ENCODE data around the gene RNF7.
"Not testable (repeated sequence)": the region's sequence is repeated elsewhere in the genome, so short reads cannot be mapped to it uniquely, and the experiment has no call there.

RNF7 gene

GRCh38 chr3:141735770-141736465 is 2.2 kb upstream of the RNF7 start:
- DNase-seq: no peak

GRCh38 chr3:141737093-141737492 is 1.0 kb upstream of the RNF7 start:
- DNase-seq: peak in 1 of 14 donors; percentile 7

- no peak for DNase-seq
These were observed 448 bp upstream of the RNF7 start for GRCh38 chr3:141737678-141738021.

GRCh38 chr3:141738891-141739363 is 829 bp downstream of the RNF7 start:
- DNase-seq: peak in 6 of 14 donors; percentile 20 to 53 (median 36)

- no peak for DNase-seq
These were observed 1.6 kb downstream of the RNF7 start for GRCh38 chr3:141739731-141740130.

- DNase-seq: no peak
These were observed 2.3 kb downstream of the RNF7 start for GRCh38 chr3:141740349-141740748.

GRCh38 chr3:141743305-141743704 is 5.2 kb downstream of the RNF7 start:
- no peak for DNase-seq

GRCh38 chr3:141746962-141747361 is 8.9 kb downstream of the RNF7 start:
- DNase-seq: peak in 5 of 14 donors; percentile 5 to 18 (median 13)

GRCh38 chr3:141753399-141753798 is 15.3 kb downstream of the RNF7 start:
- DNase-seq: no peak

- no peak for DNase-seq
These were observed 15.9 kb downstream of the RNF7 start for GRCh38 chr3:141754032-141754431.

- DNase-seq: not testable (repeated sequence)
These were observed 24.5 kb downstream of the RNF7 start for GRCh38 chr3:141762552-141762951.

GRCh38 chr3:141763088-141763750 is 25.1 kb downstream of the RNF7 start, which contains the start of gene GRK7:
GRK7 (plus strand) TSS chr3:141763408; CDS start chr3:141778285, 14,877 bp downstream.
- no peak for DNase-seq

- DNase-seq: no peak
These were observed 25.9 kb downstream of the RNF7 start for GRCh38 chr3:141764045-141764444.

GRCh38 chr3:141764465-141764864 is 26.4 kb downstream of the RNF7 start:
- DNase-seq: no peak

GRCh38 chr3:141764986-141765385 is 26.9 kb downstream of the RNF7 start:
- no peak for DNase-seq

GRCh38 chr3:141767066-141767465 is 29.0 kb downstream of the RNF7 start:
- DNase-seq: no peak

- DNase-seq: no peak
These were observed 31.3 kb downstream of the RNF7 start for GRCh38 chr3:141769221-141769894.

GRCh38 chr3:141773676-141774075 is 35.6 kb downstream of the RNF7 start:
- DNase-seq: no peak

- no peak for DNase-seq
These were observed 38.3 kb downstream of the RNF7 start for GRCh38 chr3:141776376-141776775.

- no peak for DNase-seq
These were observed 38.8 kb downstream of the RNF7 start for GRCh38 chr3:141776885-141777284.

- no peak for DNase-seq
These were observed 40.1 kb downstream of the RNF7 start for GRCh38 chr3:141777957-141778813.

GRCh38 chr3:141779667-141780066 is 41.6 kb downstream of the RNF7 start:
- no peak for DNase-seq
